ENCODE results near the gene CCR2.

DNA sequence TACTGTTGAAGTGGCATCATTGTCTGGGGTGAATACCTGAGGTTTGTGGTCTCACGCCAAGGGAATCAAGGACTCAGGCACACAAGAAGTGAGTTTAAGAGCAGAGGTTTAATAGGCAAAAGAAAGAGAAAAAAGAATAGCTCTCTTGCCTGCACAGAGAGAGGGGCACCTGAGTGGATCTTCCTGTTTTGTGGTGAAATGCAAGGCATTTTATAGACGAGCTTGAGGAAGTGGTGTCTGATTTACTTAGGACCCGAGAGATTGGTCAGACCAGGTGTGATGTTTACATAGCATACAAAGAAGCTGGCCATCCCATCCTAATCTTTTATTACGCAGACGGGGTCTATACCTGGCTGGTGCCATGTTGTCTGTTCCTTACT, 30.0 kb downstream of the CCR2 start:
- TF ChIP-seq, protein P1, sequence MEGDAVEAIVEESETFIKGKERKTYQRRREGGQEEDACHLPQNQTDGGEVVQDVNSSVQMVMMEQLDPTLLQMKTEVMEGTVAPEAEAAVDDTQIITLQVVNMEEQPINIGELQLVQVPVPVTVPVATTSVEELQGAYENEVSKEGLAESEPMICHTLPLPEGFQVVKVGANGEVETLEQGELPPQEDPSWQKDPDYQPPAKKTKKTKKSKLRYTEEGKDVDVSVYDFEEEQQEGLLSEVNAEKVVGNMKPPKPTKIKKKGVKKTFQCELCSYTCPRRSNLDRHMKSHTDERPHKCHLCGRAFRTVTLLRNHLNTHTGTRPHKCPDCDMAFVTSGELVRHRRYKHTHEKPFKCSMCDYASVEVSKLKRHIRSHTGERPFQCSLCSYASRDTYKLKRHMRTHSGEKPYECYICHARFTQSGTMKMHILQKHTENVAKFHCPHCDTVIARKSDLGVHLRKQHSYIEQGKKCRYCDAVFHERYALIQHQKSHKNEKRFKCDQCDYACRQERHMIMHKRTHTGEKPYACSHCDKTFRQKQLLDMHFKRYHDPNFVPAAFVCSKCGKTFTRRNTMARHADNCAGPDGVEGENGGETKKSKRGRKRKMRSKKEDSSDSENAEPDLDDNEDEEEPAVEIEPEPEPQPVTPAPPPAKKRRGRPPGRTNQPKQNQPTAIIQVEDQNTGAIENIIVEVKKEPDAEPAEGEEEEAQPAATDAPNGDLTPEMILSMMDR (IDR thresholded peaks at IDR 0.05) = no peak
- TF ChIP-seq POLR2AphosphoS5 (IDR thresholded peaks at IDR 0.05) = no peak
- TF ChIP-seq POLR2A (IDR thresholded peaks at IDR 0.05) = no peak
- no peak for TF ChIP-seq EP300 (IDR thresholded peaks at IDR 0.05)
